Right hindlimb (tissue), 1 donor: Measurements from ENCODE around the gene GMPR2.
A peak's percentile ranks its signal among the peaks of the same experiment; 100 is the strongest.
"Not testable (repeated sequence)": the region's sequence is repeated elsewhere in the genome, so short reads cannot be mapped to it uniquely, and the experiment has no call there.

Source experiments
- DNase-seq: peaks from one replicate; pipeline ENCODE4 v3.0.0-alpha.2; 2018

GMPR2 gene

GRCh38 chr14:24232645-24233537 lies at the start of gene GMPR2:
Gene GMPR2 (plus strand): TSS chr14:24232929. CDS start chr14:24233254, 325 bp downstream.
- DNase-seq: no peak

DNA sequence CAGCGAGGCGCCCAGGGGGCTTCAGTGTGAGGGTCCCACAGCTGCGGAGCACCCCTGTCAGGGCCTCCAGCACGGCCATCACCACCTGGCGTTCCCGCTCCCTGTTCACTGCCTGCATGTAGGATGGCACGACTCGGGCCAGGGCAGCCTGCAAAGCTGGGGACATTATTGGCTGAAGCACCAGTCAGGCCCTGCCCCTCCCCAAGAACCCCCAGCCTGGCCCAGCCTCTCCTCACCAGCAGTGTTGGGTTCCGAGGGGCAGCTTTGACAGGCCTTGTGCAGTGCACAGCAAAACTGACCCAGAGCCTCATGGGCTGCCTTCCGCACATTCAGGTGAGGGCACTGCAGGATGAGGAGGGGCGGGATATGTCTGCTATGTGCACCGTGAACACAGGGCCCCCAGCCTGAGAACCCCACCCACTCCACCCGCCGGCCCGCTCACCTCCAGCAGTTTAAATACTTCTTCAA lies 49.7 kb upstream of the GMPR2 start:
- DNase-seq: no peak

DNA sequence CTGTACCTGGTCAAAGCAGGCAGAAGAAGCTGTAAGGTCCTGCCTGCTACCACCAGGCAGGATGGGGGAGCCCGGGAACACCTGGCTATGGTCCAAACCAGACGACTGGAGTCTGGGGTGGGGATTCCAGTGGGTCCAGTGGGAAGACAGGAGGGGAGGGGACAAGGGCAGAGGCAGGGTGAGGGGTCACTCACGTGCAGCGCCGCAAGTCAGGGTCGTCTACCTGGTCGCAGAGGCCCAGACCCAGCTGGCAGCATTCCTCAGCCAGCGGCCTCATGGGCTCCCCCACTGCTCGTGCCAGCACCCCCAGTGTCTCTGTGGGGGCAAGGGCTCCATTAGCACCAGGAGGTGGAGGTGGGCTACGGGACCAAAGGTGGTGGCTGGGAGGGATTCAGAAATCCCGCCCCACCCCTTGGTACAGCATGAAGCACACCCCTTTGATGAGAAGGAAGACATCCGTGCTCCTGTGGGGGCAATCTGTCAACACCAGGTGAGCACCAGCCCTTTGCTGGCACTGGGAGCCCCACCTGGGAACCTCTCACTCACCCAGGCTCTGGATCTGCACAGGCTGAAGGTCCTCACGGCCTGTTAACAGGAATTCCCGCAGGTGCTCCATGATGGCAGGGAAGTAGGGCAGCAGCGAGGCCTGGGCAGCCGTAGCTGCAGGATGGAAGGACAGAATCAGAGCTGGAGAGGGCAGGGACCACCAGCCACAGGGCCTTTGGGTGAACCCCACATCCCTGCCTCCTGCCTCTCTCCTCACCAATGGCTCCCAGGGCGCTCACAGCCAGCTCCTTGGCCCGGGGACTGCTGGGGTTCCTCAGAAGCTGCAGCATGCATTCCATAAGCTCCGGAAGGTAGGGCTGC lies 48.4 kb upstream of the GMPR2 start:
- DNase-seq: no peak

GRCh38 chr14:24185026-24185425 lies 47.7 kb upstream of the GMPR2 start:
- no peak for DNase-seq

- DNase-seq: no peak
Observed at GRCh38 chr14:24185741-24186140, 47.0 kb upstream of the GMPR2 start.

DNA sequence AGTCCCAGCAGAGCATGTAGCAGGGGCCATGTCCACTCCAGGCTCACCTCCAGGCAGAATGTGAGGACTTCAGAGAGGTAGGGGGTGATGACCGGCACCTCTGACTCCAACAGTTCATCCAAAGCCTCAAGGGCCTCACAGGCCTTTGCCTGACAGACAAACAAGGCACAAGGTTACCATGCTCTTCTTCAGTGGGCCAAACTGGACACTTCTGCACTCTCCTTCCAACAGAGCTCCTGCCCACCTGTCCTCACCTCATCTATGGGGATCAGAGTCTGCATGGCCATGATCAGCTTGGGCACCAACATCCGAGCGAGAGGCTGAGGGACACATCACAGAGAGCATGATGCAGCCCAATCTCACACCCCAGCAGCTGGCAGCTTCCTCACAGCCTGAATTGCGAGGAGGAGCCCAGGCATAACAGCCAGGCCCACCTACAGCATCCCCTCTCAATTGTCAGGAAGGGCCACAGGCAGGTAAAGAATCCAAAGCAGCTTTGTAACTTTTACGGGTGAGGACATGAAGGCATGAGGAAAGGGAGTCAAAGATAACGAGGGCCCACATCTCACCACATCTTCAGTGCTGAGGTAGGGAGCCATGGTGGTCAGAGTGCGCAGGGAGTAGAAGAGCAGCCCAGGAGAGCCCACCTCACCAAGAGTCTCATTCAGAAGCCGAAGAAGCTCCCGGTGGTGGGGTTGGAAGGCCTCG lies 45.7 kb upstream of the GMPR2 start:
- no peak for DNase-seq

GRCh38 chr14:24187539-24187915 lies 45.2 kb upstream of the GMPR2 start:
- no peak for DNase-seq

DNA sequence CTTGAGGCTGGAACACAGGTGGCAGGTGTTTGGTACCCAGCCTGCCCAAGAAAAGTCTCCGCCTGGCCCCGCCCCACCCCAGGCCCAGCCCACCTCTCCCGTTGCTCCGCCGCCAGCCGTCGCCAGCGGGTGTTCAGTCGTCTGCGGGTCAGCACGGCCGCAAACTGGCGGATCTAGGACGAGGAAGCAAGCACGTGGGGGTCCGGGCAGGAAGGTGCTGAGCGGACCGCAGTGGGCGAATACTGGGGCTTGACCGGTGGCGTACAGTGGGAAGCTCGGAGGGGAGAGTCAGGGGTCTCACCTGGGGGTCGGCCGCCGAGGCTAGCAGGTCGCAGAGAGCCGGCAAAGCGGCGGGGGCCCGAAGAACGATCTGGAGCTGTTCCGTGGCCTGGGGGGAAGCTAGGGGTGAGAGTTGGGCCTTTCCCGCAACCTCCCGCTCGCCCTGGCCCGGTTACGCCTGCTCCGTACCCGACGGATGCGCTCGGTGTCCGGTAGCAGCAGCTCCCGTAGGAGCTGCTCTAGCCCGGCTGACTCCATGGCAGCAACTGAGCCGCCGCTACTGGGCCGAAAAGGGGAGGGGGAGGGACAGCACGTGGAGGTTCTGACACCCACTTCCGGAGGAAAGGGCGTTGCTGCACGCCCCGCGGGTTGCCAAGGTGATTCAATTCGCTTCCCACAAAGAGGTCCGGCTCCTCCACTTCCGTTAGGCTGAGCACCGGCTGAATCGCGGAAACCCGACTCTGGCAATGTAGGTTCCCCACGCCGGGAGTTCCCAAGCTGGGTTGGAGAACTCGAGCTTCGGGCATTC lies 44.3 kb upstream of the GMPR2 start, which contains the start of gene IPO4:
IPO4 (minus strand) TSS at position 566 of the 808 bp plus-strand sequence; CDS start at position 537, 29 bp downstream.
- DNase-seq: peak; percentile 96

DNA sequence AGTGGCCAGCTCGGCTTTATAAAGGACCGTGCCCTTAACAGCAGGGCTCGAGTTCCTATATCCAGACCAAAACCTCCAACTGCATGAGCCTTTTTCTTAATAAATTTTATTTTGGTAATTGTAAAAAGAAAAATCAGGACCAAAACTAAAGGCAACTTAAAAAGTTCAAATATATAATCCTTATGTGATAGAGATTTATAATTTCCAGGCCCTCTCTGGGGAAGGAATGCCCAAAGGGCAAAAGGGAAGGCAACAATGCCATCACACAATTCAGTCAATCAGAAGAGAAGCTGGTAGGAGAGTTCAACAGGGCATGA lies 43.7 kb upstream of the GMPR2 start:
- no peak for DNase-seq

GRCh38 chr14:24189460-24189859 lies 43.3 kb upstream of the GMPR2 start:
- DNase-seq: no peak

- DNase-seq: no peak
Observed at GRCh38 chr14:24190416-24190815, 42.3 kb upstream of the GMPR2 start.

GRCh38 chr14:24192933-24193332 lies 39.8 kb upstream of the GMPR2 start:
- no peak for DNase-seq

GRCh38 chr14:24194186-24194872 lies 38.4 kb upstream of the GMPR2 start:
- no peak for DNase-seq

- no peak for DNase-seq
Observed at GRCh38 chr14:24194873-24195185, 37.9 kb upstream of the GMPR2 start.

- peak; percentile 93 for DNase-seq
Observed at GRCh38 chr14:24195186-24196070, 37.3 kb upstream of the GMPR2 start, which contains the start of gene TM9SF1. Gene TM9SF1 (minus strand): TSS chr14:24195441. CDS start chr14:24195019, 422 bp downstream.

GRCh38 chr14:24196071-24197055 lies 36.4 kb upstream of the GMPR2 start:
- no peak for DNase-seq

DNA sequence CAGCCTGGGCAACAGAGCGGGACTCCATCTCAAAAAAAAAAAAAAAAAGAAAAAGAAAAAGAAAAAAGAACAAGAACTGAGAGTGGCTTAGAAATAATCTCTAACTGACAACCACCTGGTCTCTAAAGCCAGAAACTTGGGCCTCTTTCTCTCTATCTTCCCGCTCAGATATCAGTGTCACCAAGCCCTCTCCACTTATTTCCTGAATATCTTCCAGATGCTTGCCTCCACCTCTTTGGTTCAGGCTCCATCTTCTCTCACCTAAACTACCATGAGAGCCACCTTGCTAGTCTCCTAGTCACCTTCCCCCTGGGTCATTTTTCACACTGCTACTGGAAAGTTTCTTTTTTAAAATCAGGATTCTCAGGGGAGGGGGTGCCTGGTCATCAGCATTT lies 35.7 kb upstream of the GMPR2 start:
- DNase-seq: no peak

DNA sequence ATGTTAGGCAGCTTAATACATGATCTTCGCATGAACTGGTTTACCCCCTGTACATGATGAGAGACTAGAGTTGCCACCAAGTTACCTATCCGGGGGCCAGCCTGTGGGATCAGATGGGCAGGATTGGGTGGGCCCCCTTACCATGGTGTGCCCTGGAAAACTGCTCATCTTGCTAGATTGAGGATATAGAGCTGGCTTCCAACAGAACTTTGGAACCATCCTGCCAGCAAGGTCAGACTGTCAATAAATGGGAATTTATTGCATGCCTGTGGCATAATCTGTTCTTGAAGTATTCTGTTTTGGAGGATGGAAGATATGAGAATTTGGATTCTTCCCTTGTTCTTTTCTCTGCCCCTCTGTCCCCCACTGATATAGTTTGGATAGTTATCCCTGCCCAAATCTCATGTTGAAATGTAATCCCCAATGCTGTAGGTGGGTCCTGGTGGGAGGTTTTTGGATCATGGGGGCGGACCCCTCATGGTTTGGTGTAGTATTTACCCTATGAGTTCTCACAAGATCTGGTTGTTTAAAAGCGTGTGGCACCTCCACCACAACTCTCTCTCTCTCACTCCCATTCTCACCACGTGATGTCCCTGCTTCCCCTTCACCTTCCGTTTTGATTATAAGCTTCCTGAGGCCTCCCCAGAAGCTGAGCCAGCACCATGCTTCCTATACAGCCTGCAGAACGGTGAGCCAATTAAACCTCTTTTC lies 33.8 kb upstream of the GMPR2 start:
- no peak for DNase-seq

DNA sequence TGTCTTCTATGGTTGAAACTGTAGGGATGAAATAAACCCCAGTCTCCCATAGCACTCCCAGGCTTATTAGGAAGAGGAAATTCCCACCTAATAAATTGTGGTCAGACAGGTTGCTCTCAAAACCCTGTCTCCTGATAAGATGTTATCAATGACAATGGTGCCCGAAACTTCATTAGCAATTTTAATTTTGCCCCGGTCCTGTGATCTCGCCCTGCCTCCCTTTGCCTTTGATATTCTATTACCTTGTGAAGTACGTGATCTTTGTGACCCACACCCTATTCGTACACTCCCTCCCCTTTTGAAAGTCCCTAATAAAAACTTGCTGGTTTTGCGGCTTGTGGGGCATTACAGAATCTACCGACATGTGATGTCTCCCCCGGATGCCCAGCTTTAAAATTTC lies 30.2 kb upstream of the GMPR2 start:
- DNase-seq: not testable (repeated sequence)
